A375 (cell line): ENCODE results near the gene ZNF598. TPM values are rescaled to one million over a fixed set of nuclear protein-coding genes. Genes with fewer than 3 reads are reported as not detected.

Experiments
- small RNA-seq: library from RNA; depleted of rRNA; stranded (forward); fragments of <200 nt; gene quantifications from one replicate; pipeline ENCODE3, GENCODE V24; 2014
- total RNA-seq: library from RNA; depleted of rRNA; stranded (reverse); fragments of >200 nt; shearing (Covaris generic); gene quantifications from 2 replicates; pipeline ENCODE4 v1.2.3, GENCODE V29; 2014; rRNA removed

Gene ZNF598
- total RNA-seq, result 59.6 and 76.5 TPM in 2 replicates

GRCh38 chr16:2009791-2010510, at the start of gene ZNF598:
Gene ZNF598 (minus strand): TSS chr16:2009821.

GRCh38 chr16:2047330-2048115, 37.9 kb upstream of the ZNF598 start, which contains the start of the genes NTHL1 and TSC2:
Gene NTHL1 (minus strand): TSS chr16:2047834. CDS start chr16:2047823, 11 bp downstream.
Gene TSC2 (plus strand): TSS chr16:2047985. CDS start chr16:2048616, 631 bp downstream.

GRCh38 chr16:2026461-2027023, 16.9 kb upstream of the ZNF598 start, which contains the start of gene NHERF2:
Gene NHERF2 (plus strand): TSS chr16:2026902. CDS start chr16:2027006, 104 bp downstream.

DNA sequence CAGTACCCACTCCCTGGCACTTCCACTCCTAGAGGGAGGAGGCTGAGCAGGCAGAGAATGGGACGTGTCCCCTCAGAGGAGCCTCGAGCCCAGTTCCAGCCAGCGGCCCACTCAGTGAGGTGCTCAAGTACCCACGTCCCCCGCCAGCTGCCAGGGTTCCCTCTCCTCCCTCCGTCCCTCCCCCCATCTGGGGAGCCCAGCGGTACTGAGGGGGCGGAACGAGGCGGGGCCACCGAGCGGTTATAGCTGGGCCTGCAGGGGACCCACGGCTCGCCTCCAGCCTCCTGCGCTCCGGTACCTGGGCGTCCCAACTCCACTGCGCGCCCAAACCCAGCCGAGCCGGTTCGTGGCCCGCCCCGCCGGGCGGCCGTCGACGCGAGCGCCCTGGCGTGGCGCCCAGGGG, 9.9 kb upstream of the ZNF598 start, which contains the start of gene NPW:
Gene NPW, plus strand, starts transcription at position 268 of the 403 bp plus-strand sequence.

GRCh38 chr16:1989209-1990100, 20.2 kb downstream of the ZNF598 start, which contains the start of gene SYNGR3:
Gene SYNGR3 (plus strand): TSS chr16:1989970. CDS start chr16:1990103, 133 bp downstream.

GRCh38 chr16:1983544-1984346, 25.9 kb downstream of the ZNF598 start, which contains the start of gene GFER:
Gene GFER (plus strand): TSS chr16:1984193. CDS start chr16:1984219, 26 bp downstream.

GRCh38 chr16:1981398-1981836, 28.2 kb downstream of the ZNF598 start, which contains the start of gene NOXO1:
Gene NOXO1 (minus strand): TSS chr16:1981469. CDS start chr16:1981179, 290 bp downstream.

GRCh38 chr16:1971796-1972489, 37.7 kb downstream of the ZNF598 start, which contains the start of gene TBL3:
Gene TBL3 (plus strand): TSS chr16:1972053. CDS start chr16:1972165, 112 bp downstream.

GRCh38 chr16:1966460-1966859, 43.2 kb downstream of the ZNF598 start, which contains the start of gene RNF151:
Gene RNF151 (plus strand): TSS chr16:1966856. CDS start chr16:1966882, 26 bp downstream.

GRCh38 chr16:1964506-1965395, 44.9 kb downstream of the ZNF598 start, which contains the start of gene RPS2:
Gene RPS2 (minus strand): TSS chr16:1964826. CDS start chr16:1964625, 201 bp downstream.

DNA sequence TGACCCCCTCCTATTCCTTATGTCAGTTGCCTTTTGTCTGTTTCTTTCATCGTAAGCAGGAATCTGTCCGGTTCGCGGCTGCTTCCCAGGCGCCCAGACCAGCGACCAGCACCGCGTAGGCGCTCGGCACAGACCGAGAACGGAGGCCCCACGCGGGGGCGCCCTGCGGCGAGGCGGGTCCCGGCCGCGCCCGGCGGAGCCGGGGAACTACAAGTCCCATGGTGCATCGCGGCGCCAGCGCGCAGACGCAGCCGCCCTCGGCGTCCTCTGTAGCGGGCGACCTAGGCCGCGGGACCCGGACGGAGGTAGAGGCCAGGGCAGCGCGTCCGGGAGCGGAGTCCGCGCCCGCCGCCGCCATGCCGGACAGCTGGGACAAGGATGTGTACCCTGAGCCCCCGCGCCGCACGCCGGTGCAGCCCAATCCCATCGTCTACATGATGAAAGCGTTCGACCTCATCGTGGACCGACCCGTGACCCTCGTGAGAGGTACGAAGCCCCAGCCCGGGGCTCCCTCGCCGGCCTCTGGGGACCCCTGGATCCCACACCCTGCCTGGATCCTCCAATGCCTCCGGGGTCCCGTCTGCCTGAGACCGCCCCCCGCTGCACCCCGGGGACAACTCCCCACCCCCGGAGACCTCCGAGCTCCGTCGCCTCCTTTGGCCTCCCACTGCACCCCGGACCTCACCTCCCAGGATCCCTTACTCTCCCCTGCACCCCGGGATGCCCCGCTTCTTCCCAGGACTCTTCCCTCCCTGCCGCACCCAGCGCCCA, 50.2 kb downstream of the ZNF598 start, which contains the start of gene NDUFB10:
Gene NDUFB10, plus strand, starts transcription at position 270 of the 771 bp plus-strand sequence. Its CDS starts 87 bp downstream, at position 357.

Small RNA genes within 50 kb of the gene (small RNA-seq; reads per million reads assigned to genes)
- gene AC005363.2 (not detected), gene RN7SL219P (not detected), gene SNORA10 (not detected), gene SNORA64 (not detected)

Other genes with a start within 250 kb of the ZNF598 start
- 89.3 and 122 TPM in 2 replicates for gene NME3, start 238.3 kb downstream of the ZNF598 start, total RNA-seq
- 21.4 and 22.7 TPM in 2 replicates for gene EME2, start 237.0 kb downstream of the ZNF598 start, total RNA-seq
- gene MRPS34, start 236.7 kb downstream of the ZNF598 start, total RNA-seq, result 187 and 223 TPM in 2 replicates
- gene SPSB3, start 227.2 kb downstream of the ZNF598 start, total RNA-seq, result 51.4 and 57.6 TPM in 2 replicates
- gene NUBP2, start 226.9 kb downstream of the ZNF598 start, total RNA-seq, result 132 and 137 TPM in 2 replicates
- gene IGFALS, start 216.1 kb downstream of the ZNF598 start, total RNA-seq, result 0.29 TPM in 1 of 2 replicates, not detected in the other
- gene HAGH, start 183.0 kb downstream of the ZNF598 start, total RNA-seq, result 113 and 133 TPM in 2 replicates
- gene FAHD1, start 182.6 kb downstream of the ZNF598 start, total RNA-seq, result 30.1 and 30.2 TPM in 2 replicates
- not detected in 2 replicates for gene MEIOB, start 137.7 kb downstream of the ZNF598 start, total RNA-seq
- gene HS3ST6, start 91.4 kb downstream of the ZNF598 start, total RNA-seq, result not detected in 2 replicates
- 8.5 and 10.2 TPM in 2 replicates for gene MSRB1, start 66.6 kb downstream of the ZNF598 start, total RNA-seq
- not detected in 2 replicates for gene RPL3L, start 55.1 kb downstream of the ZNF598 start, total RNA-seq
- gene NDUFB10, start 50.3 kb downstream of the ZNF598 start, total RNA-seq, result 551 and 557 TPM in 2 replicates
- 4,459 and 5,166 TPM in 2 replicates for gene RPS2, start 45.0 kb downstream of the ZNF598 start, total RNA-seq
- gene RNF151, start 43.0 kb downstream of the ZNF598 start, total RNA-seq, result not detected in 2 replicates
- 72.8 and 74.0 TPM in 2 replicates for gene TBL3, start 37.8 kb downstream of the ZNF598 start, total RNA-seq
- gene NOXO1, start 28.4 kb downstream of the ZNF598 start, total RNA-seq, result 0.23 TPM in 1 of 2 replicates, not detected in the other
- 46.0 and 50.1 TPM in 2 replicates for gene GFER, start 25.6 kb downstream of the ZNF598 start, total RNA-seq
- 1.6 and 2.0 TPM in 2 replicates for gene SYNGR3, start 19.9 kb downstream of the ZNF598 start, total RNA-seq
- 1.0 and 1.5 TPM in 2 replicates for gene NPW, start 10.0 kb upstream of the ZNF598 start, total RNA-seq
- 113 and 117 TPM in 2 replicates for gene NHERF2, start 17.1 kb upstream of the ZNF598 start, total RNA-seq
- 58.6 and 71.2 TPM in 2 replicates for gene NTHL1, start 38.0 kb upstream of the ZNF598 start, total RNA-seq
- 75.3 and 90.4 TPM in 2 replicates for gene TSC2, start 38.2 kb upstream of the ZNF598 start, total RNA-seq
- gene PKD1, start 126.1 kb upstream of the ZNF598 start, total RNA-seq, result 90.3 and 104 TPM in 2 replicates
- gene RAB26, start 138.8 kb upstream of the ZNF598 start, total RNA-seq, result 9.0 and 16.0 TPM in 2 replicates
- 71.3 and 72.5 TPM in 2 replicates for gene TRAF7, start 146.0 kb upstream of the ZNF598 start, total RNA-seq
- gene CASKIN1, start 186.8 kb upstream of the ZNF598 start, total RNA-seq, result 1.1 and 1.4 TPM in 2 replicates
- gene MLST8, start 195.6 kb upstream of the ZNF598 start, total RNA-seq, result 44.6 and 65.4 TPM in 2 replicates
- 1.3 and 3.0 TPM in 2 replicates for gene BRICD5, start 201.0 kb upstream of the ZNF598 start, total RNA-seq
- gene PGP, start 205.0 kb upstream of the ZNF598 start, total RNA-seq, result 19.2 and 26.6 TPM in 2 replicates
- gene E4F1, start 213.8 kb upstream of the ZNF598 start, total RNA-seq, result 40.0 and 47.9 TPM in 2 replicates
- 1.0 and 1.5 TPM in 2 replicates for gene DNASE1L2, start 226.6 kb upstream of the ZNF598 start, total RNA-seq
- 86.9 and 97.5 TPM in 2 replicates for gene ECI1, start 241.8 kb upstream of the ZNF598 start, total RNA-seq